ENCODE measurements around the gene BRINP1.

DNA sequence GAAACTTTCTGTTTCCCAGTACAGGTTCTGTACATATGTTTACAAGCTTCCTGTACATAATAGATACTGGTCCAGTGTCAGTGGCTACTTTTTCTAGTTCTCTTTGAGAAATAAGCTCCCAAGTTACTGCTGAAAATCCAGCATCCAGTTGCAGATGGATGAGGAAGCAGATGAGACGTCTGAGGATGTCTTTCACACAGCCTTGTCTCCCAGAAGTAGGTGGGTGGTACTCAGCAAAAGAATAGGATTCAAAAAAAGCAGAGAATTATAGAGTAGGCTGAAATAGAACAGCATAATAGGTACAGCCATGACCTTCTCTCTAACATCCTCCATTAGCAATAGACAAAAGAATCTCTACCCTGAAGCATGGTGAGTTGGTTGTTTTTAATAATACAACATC, 77.7 kb downstream of the BRINP1 start:
- TF ChIP-seq CTCF (IDR thresholded peaks at IDR 0.05) (no peak), EP300 (IDR thresholded peaks at IDR 0.05) (no peak)

Data from tibial nerve (tissue), 4 donors.